Coronary artery (tissue), 2 donors: ENCODE measurements around the gene UVRAG.
A peak's percentile ranks its signal among the peaks of the same experiment; 100 is the strongest.
"Not testable (repeated sequence)": the region's sequence is repeated elsewhere in the genome, so short reads cannot be mapped to it uniquely, and the experiment has no call there.

Source experiments
- DNase-seq: peaks from one replicate; pipeline ENCODE4 v3.0.0-alpha.2; 2017; ENCODE audit warnings: low spot score
- H3K27ac ChIP-seq, 2 donors: fragments of 200-600 bp; sonication (generic); one replicate each; pipeline ENCODE4 v1.5.1; 2016 to 2019
- H3K4me3 ChIP-seq: fragments of 200-600 bp; sonication (generic); 2 replicates; pipeline ENCODE4 v1.5.1; 2016; ENCODE audit warnings: mild to moderate bottlenecking, moderate library complexity
- TF ChIP-seq, protein P1 (sequence below): fragments of 200-600 bp; sonication (generic); IDR thresholded peaks from one replicate; pipeline ENCODE4 v1.5.1; 2019; ENCODE audit warnings: antibody characterized with exemption

Gene UVRAG

GRCh38 chr11:75840522-75840921 lies 25.5 kb downstream of the UVRAG start:
- TF ChIP-seq, protein P1, sequence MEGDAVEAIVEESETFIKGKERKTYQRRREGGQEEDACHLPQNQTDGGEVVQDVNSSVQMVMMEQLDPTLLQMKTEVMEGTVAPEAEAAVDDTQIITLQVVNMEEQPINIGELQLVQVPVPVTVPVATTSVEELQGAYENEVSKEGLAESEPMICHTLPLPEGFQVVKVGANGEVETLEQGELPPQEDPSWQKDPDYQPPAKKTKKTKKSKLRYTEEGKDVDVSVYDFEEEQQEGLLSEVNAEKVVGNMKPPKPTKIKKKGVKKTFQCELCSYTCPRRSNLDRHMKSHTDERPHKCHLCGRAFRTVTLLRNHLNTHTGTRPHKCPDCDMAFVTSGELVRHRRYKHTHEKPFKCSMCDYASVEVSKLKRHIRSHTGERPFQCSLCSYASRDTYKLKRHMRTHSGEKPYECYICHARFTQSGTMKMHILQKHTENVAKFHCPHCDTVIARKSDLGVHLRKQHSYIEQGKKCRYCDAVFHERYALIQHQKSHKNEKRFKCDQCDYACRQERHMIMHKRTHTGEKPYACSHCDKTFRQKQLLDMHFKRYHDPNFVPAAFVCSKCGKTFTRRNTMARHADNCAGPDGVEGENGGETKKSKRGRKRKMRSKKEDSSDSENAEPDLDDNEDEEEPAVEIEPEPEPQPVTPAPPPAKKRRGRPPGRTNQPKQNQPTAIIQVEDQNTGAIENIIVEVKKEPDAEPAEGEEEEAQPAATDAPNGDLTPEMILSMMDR, result no peak
- Histone ChIP-seq H3K27ac (no peak overlapping the region), H3K4me3 (no peak overlapping the region)
- no peak for DNase-seq

GRCh38 chr11:75841739-75842138 lies 26.7 kb downstream of the UVRAG start:
- TF ChIP-seq, protein P1, result no peak
- DNase-seq, result no peak
- Histone ChIP-seq H3K27ac (no peak overlapping the region), H3K4me3 (no peak overlapping the region)

DNA sequence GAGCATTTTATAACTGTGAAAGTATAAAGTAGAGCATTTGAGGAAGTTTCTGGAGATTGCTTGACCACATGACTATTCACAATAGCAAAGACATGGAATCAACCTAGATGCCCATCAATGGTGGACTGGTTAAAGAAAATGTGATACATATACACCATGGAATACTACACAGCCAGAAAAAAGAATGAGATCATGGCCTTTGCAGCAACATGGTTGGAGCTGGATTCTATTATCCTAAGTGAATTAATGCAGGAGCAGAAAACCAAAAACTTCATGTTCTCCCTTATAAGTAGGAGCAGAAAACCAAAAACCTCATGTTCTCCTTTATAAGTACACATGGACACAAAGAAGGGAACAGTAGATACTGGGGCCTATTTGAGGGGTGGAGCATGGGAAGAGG lies 30.3 kb downstream of the UVRAG start:
- TF ChIP-seq, protein P1, result no peak
- no peak overlapping the region for H3K27ac ChIP-seq
- no peak for DNase-seq
- H3K4me3 ChIP-seq, result no peak overlapping the region

GRCh38 chr11:75849894-75850293 lies 34.9 kb downstream of the UVRAG start:
- DNase-seq, result no peak
- Histone ChIP-seq H3K4me3 (no peak overlapping the region), H3K27ac (no peak overlapping the region)
- TF ChIP-seq, protein P1, result no peak

DNA sequence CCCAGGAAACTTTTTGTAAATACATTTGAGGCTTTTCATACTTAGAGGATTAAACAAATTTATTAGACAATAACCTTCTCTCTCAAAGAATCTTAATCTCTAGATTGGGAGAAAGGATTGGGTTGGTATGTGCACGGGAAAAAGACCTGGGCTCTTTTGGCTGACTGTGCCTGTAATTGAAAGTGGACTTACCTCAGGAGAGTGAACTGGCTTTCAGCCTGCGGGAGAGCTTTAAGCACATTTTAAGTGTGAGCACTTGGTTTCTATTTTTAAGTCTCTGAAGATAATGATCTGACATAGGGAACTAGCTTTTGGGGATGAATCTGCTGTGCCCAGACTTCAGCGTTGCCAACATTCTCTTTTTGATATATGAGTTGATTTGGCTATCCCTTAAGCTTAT lies 35.8 kb downstream of the UVRAG start:
- no peak overlapping the region for H3K4me3 ChIP-seq
- peak overlapping the region; percentile 5 to 30 for H3K27ac ChIP-seq
- no peak for DNase-seq
- TF ChIP-seq, protein P1, result no peak

GRCh38 chr11:75851203-75851602 lies 36.2 kb downstream of the UVRAG start:
- TF ChIP-seq, protein P1, result no peak
- H3K27ac ChIP-seq, result peak overlapping the region; percentile 5 to 30
- H3K4me3 ChIP-seq, result no peak overlapping the region
- DNase-seq, result no peak

- no peak for DNase-seq
- Histone ChIP-seq H3K27ac (no peak overlapping the region), H3K4me3 (no peak overlapping the region)
- TF ChIP-seq, protein P1, result no peak
Measured at GRCh38 chr11:75852406-75853017, 37.5 kb downstream of the UVRAG start.

DNA sequence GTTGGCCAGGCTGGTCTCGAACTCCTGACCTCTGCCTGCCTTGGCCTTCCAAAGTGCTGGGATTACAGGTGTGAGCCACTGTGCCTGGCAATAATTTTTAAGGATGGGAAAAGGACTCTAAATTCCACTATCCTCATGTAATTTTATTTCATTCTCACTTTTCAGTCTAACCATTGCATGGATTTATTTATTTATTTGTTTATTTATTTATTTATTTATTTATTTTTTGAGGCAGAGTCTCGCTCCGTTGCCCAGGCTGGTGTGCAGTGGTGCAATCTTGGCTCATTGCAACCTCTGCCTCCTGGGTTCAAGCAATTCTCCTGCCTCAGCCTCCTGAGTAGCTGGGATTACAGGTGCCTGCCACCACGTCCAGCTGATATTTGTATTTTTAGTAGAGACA lies 38.6 kb downstream of the UVRAG start:
- DNase-seq, H3K4me3 ChIP-seq, H3K27ac ChIP-seq: not testable (repeated sequence)
